Stimulated activated CD8-positive, alpha-beta memory T cell treated with anti-CD3 and anti-CD28 coated beads, Interleukin-2, amount 100 ng/mL, for 1 hour (primary cell): ENCODE measurements around the gene MUC2.
"Not testable (repeated sequence)": the region's sequence is repeated elsewhere in the genome, so short reads cannot be mapped to it uniquely, and the experiment has no call there.

Experiments used
- DNase-seq, 2 donors: peaks; one replicate each; pipeline ENCODE4 v3.0.0-alpha.2; 2020; ENCODE audit warnings: low read depth in 2 of 2

The MUC2 gene

GRCh38 chr11:1106387-1106786 lies 31.7 kb downstream of the MUC2 start:
- no peak for DNase-seq

DNA sequence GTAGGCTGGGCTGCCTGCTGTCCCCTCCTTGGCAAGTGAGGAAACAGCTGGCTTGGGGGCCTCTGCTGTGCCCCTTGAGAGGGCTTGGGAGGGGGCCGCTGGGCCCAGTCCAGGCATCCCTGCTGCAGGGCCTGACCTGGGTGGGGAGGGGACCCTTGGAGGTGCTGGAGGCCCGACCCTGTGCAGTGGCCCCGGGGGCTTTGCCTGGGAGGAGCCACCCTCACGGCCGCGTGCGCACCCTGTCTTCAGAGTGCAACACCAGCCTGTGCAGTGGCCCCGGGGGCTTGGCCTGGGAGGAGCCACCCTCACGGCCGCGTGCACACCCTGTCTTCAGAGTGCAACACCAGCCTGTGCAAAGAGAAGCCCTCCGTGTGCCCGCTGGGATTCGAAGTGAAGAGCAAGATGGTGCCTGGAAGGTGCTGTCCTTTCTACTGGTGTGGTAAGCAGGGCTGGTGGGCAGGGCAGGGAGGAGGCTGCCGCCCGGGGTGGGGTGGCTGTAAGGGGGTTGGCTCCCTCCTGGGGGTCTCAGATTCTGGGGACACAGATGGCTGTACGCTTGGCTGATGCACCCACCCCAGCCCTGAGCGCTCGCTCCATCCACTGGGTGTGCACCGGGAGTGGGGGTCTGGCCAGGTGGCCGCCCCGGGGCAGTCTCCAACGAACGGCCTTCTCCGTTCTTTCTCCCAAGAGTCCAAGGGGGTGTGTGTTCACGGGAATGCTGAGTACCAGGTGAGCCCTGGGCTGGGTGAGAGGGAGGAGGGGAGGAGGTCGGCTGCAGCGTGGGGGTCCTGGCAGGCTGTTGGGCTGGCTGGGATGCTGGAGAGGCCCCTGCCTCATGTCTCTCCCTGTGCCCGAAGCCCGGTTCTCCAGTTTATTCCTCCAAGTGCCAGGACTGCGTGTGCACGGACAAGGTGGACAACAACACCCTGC lies 32.9 kb downstream of the MUC2 start:
- DNase-seq, result no peak

- DNase-seq, result no peak
These were observed 33.7 kb downstream of the MUC2 start for GRCh38 chr11:1108246-1108900.

DNA sequence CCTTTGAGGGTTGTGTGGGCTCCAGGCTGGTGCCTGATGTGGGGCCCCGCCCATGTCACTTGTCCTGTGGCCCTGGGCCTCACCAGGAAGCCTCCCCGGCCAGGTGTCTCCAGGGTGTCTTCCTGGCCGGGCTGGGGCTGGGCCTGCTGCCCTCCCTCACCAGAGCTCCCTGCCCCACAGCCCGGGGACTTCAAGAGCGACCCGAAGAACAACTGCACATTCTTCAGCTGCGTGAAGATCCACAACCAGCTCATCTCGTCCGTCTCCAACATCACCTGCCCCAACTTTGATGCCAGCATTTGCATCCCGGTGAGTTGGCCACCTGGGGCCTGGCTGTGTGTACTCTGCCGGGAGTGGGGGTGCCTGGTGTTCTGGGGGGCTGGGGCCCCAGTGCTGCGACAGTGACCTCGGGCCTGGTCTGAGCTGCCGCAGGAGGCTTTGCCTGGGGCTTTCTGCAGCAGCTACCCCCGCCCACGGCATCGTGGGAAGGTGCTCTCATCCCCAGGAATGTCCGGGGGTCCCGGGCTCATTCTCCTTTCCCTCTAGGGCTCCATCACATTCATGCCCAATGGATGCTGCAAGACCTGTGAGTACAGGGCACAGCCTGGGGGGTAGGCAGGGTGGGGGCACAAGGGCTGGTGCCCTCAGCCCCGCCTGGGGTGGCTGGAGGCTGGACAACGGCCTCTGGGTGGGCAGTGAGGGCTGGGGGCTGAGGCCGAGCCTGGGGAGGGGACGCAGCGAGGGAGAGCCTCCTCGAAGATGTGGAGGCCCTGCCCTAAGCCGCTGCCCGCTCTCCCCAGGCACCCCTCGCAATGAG lies 34.6 kb downstream of the MUC2 start:
- DNase-seq, result no peak

DNA sequence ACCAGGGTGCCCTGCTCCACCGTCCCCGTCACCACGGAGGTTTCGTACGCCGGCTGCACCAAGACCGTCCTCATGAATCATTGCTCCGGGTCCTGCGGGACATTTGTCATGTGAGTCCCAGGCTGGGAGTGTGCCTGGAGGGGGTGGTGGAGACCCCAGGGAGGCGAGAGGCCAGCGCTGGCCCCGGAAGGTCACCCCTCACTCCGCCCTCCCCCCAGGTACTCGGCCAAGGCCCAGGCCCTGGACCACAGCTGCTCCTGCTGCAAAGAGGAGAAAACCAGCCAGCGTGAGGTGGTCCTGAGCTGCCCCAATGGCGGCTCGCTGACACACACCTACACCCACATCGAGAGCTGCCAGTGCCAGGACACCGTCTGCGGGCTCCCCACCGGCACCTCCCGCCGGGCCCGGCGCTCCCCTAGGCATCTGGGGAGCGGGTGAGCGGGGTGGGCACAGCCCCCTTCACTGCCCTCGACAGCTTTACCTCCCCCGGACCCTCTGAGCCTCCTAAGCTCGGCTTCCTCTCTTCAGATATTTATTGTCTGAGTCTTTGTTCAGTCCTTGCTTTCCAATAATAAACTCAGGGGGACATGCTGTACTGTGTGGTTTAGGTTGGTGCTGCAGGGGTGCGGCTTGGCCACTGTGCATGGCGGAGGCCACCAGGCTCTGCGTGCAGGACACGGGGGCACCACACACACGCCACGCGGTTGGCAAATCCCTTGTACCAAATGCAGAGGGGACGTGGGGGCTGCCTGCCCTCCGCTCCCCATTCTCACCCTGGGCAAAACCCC lies 35.4 kb downstream of the MUC2 start:
- DNase-seq, result no peak

- DNase-seq, result no peak
These were observed 37.0 kb downstream of the MUC2 start for GRCh38 chr11:1111545-1112212.

GRCh38 chr11:1112351-1113191 lies 37.9 kb downstream of the MUC2 start:
- no peak for DNase-seq

GRCh38 chr11:1113405-1114201 lies 38.9 kb downstream of the MUC2 start:
- no peak for DNase-seq

DNA sequence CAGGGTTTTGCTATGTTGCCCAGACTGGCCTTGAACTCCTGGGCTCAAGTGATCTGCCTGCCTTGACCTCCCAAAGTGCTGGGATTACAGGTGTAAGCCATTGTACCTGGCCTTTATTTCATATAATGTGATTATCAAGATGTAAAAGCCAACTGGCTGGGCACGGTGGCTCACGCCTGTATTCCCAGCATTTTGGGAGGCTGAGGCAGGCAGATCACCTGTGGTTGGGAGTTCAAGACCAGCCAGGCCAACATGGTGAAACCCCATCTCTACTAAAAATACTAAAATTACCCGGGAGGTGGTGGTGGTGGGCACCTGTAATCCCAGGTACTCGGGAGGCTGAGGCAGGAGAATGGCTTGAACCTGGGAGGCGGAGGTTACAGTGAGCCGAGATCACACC lies 40.6 kb downstream of the MUC2 start:
- not testable (repeated sequence) for DNase-seq

DNA sequence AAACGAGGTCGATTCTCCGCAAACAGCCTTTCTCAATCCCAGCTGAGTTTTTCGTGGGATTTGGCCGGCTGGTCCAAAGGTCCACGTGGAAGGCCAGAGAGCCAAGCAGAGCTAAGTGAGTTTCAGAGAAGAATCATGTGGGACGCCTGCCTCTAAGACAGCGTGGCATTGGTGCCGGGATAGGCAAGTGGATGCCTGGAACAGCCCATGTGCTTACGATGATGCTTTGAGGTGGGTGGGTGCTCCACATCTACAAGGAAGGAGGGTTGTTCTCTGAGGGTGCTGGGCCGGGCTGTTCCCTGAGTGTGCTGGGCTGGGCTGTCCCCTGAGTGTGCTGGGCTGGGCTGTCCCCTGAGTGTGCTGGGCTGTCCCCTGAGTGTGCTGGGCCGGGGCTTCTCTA lies 41.4 kb downstream of the MUC2 start:
- no peak for DNase-seq

DNA sequence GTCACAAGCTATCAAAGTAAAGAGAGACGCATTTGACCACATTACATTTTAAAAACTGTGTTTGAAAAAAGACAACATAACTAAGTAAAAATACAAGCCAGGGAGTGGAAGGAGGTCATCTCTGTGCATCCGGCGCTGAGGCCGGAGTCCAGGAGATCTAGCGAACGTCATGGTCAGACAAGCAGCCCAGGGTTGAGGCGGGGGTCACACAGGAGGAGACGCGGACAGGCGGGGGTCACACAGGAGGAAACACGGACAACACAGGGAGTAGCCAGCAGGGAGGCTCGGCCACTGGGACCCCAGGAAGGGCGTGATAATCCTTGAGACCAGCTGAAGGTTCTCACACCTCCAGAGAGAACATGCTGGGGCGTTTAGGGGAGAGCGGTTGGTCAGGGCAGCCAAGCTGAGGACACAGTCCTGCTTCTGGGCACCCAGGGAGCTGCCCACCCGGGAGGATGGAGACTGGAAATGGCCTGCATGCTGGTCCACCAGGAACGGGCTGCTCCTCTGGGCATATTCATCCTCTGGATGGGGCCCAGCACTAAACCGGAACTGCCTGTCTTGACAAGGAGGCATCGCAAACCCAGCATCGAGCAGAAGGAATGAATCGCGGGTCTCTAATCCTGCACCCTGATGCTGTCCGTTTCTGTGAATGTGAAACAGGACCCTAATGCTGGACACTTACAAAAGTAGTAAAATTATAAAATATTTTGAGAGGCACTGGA lies 42.2 kb downstream of the MUC2 start:
- DNase-seq, result no peak

- no peak for DNase-seq
These were observed 43.3 kb downstream of the MUC2 start for GRCh38 chr11:1117992-1118391.

DNA sequence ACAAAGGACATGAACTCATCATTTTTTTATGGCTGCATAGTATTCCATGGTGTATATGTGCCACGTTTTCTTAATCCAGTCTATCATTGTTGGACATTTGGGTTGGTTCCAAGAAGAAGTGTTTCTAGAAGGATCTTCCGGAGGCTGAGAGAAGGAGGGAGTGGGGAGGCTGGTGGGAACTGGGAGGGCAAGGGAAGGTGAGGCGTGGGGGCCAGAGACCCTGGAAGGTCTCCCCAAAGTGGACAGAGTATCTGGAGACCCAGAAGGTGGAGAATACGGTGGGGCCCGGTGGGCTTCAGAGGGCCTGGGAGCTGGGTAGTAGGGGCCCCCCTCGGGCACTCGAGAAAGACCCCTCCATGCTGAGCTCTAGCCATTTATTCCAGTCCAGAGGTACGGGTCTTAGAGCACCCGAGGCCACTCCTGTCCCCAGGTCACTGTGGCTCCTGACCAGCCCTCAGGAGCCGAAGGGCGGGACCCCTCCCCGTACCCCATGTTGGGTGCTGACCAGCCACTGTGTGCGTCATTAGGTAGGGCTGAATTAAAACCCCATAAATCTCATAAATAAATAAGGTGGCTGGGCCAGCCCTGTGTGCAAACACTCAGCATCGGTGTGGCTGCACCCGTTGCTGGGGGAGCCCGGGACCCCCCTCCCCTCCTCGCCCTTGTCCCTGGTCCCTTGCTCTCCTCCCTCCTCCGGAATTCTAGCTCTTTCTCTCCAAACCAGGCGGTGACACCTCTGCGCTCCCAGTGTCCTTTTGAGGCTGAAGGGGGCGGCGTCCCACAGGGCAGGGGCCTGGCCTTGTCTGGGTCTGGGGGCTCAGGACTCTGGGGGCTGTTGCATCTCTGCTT lies 44.3 kb downstream of the MUC2 start:
- no peak for DNase-seq

DNA sequence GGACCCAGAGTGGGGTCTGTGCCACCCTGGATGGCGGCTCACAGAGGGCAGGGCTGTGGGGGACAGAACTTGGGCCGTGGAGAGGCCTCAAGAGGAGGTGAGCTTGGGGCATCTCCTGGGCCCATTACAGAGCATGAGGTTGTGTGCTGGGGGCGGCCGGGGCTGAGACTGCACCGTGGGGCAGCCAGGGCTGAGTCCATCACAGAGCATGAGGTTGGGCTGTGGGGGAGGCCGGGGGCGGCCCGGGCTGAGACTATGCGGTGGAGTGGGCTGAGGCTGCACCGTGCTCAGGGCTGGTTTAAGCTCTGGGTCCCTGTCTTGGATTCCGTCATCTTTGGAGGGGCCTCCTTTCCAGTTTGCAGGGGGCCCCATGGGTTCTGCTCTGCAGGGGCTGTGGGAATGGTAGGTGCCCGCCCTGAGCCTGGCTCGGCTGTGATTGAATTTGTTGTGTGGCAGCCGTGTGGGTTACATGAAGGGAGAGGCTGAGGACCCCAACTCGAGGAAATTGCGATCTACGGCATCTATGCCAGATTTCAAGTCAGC lies 45.0 kb downstream of the MUC2 start:
- no peak for DNase-seq

DNA sequence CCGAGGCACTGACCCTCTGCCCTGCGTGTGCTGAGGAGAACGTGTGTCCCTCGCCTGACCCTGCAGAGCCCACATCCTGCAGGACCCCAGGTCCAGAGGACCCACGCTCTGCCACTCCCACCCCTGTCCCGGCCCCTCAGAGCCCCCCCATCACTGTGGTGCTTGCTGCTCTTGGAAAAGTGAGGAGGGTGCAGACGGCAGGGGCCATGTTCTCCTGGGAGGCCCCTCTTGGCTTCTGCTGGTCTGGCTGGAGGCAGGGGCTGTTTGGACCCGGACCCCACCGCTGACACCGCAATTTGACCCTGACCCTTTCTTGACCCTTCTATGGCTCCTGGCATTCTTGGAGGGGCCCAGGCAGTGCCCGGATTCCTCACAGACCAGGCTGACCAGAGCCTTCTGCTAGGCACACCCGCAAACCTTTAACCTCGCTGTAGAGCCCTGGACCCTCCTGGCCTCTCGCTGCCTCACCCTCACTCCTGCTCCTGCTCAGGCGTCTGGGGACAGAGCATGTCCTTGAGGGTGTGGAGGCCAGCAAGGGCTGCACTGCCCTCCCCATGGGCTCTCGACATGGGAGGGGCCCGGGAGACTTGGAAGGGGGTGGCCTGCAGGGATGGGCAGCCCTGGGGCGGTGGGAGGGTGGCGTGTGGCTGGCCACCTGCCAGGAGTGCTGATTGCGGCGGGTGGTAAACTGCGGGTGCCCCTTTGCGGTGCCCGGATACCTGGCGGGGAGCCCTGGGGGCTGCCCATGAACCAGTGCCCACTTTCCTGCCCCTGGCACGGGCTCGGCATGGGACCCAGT lies 46.1 kb downstream of the MUC2 start:
- no peak for DNase-seq

GRCh38 chr11:1121331-1121812 lies 46.7 kb downstream of the MUC2 start:
- DNase-seq, result no peak
